Naive thymus-derived CD4-positive, alpha-beta T cell (primary cell): Measurements from ENCODE around the gene TCHH. TPM values are rescaled to one million over a fixed set of nuclear protein-coding genes. Genes with fewer than 3 reads are reported as not detected.

ENCODE experiments used
- ATAC-seq: fragments of 150-1000 bp; cut with Tn5 transposase; 2 replicates; pipeline ENCODE4 v1.10.0; 2021; ENCODE audit warnings: mild to moderate bottlenecking, moderate library complexity
- CTCF ChIA-PET: fragments of 350-600 bp; sonication (Branson Sonifier 250); formaldehyde crosslinking; loops from one replicate; lab custom pipeline; 2021; ENCODE audit warnings: antibody characterized with exemption; lab: Charles Lee
- POLR2A ChIA-PET: fragments of 350-600 bp; sonication (Branson Sonifier 250); formaldehyde crosslinking; loops from one replicate; lab custom pipeline; 2021; ENCODE audit warnings: antibody characterized with exemption, inconsistent platforms; lab: Charles Lee
- DNase-seq, 9 donors: peaks; one replicate each; pipeline versions ENCODE4 v3.0.0 to v3.0.0-alpha.2; 2020 to 2022; ENCODE audit warnings: mixed read lengths in 1 of 9
- H3K27ac ChIP-seq: one replicate; pipeline ENCODE4 v1.7.0; 2013; ENCODE audit warnings: mild to moderate bottlenecking, low read depth, low read length, moderate library complexity
- H3K27me3 ChIP-seq, 2 donors: one replicate each; pipeline ENCODE4 v1.7.0; 2013; ENCODE audit warnings: low read length in 2 of 2, mild to moderate bottlenecking in 2 of 2, moderate library complexity in 2 of 2; ENCODE audit not compliant: control insufficient read depth in 2 of 2, insufficient read depth in 2 of 2
- H3K36me3 ChIP-seq, 3 experiments: 1 replicate in 2 of 3; 2 replicates in 1 of 3; pipeline ENCODE4 v1.7.0; 2013; ENCODE audit warnings: low read length in 3 of 3, mild to moderate bottlenecking in 3 of 3, moderate library complexity in 1 of 3; ENCODE audit not compliant: insufficient read depth in 3 of 3, control insufficient read depth in 2 of 3
- H3K4me1 ChIP-seq, 2 donors: one replicate each; pipeline ENCODE4 v1.7.0; 2013; ENCODE audit warnings: low read length in 2 of 2, mild to moderate bottlenecking in 2 of 2, moderate library complexity in 1 of 2; ENCODE audit not compliant: control insufficient read depth in 2 of 2, insufficient read depth in 2 of 2
- H3K4me3 ChIP-seq: 2 replicates; pipeline ENCODE4 v1.7.0; 2013; ENCODE audit warnings: mild to moderate bottlenecking, low read length
- H3K9me3 ChIP-seq, 3 experiments: 1 replicate in 2 of 3; 2 replicates in 1 of 3; pipeline ENCODE4 v1.7.0; 2013; ENCODE audit warnings: low read length in 3 of 3; ENCODE audit not compliant: control insufficient read depth in 2 of 3
- H3K27ac Mint-ChIP-seq, 9 donors: one replicate each; pipeline ENCODE4 v1.8.0; 2020 to 2022; ENCODE audit warnings: mixed read lengths in 9 of 9, mild to moderate bottlenecking in 8 of 9, moderate library complexity in 5 of 9, inconsistent platforms in 2 of 9
- H3K27me3 Mint-ChIP-seq, 5 donors: one replicate each; pipeline ENCODE4 v1.8.0; 2021 to 2022; ENCODE audit warnings: mixed read lengths in 5 of 5, mild to moderate bottlenecking in 1 of 5
- H3K36me3 Mint-ChIP-seq, 5 donors: one replicate each; pipeline ENCODE4 v1.8.0; 2020 to 2022; ENCODE audit warnings: mixed read lengths in 5 of 5, mild to moderate bottlenecking in 3 of 5, inconsistent platforms in 1 of 5
- H3K4me1 Mint-ChIP-seq, 7 donors: one replicate each; pipeline ENCODE4 v1.8.0; 2020 to 2022; ENCODE audit warnings: mixed read lengths in 7 of 7, mild to moderate bottlenecking in 3 of 7, inconsistent platforms in 1 of 7
- H3K4me3 Mint-ChIP-seq, 10 donors: one replicate each; pipeline ENCODE4 v1.8.0; 2020 to 2022; ENCODE audit warnings: mild to moderate bottlenecking in 10 of 10, mixed read lengths in 10 of 10, moderate library complexity in 6 of 10, inconsistent platforms in 2 of 10
- H3K9me3 Mint-ChIP-seq, 11 donors: one replicate each; pipeline ENCODE4 v1.8.0; 2020 to 2022; ENCODE audit warnings: mixed read lengths in 11 of 11, mild to moderate bottlenecking in 4 of 11, inconsistent platforms in 1 of 11, moderate library complexity in 1 of 11
- intact Hi-C, 2 donors: fragments of 100-400 bp; cut with micrococcal nuclease; formaldehyde crosslinking; loops; one replicate each; pipeline ENCODE4 v1.15.1; 2023
- polyA plus RNA-seq, 2 donors: library from polyadenylated mRNA; unstranded; fragments of 300-500 nt; fragmentation: Illumina TruSeq; gene quantifications; one replicate each; pipeline ENCODE4 v1.2.3, GENCODE V29; 2021
- total RNA-seq, 6 experiments: library from RNA in 5 of 6; stranded (reverse) in 5 of 6; gene quantifications; 1 replicate in 5 of 6; 2 replicates in 1 of 6; pipeline ENCODE4 v1.2.3 and lab custom pipeline; 2021 to 2026

The TCHH gene
- under 1 TPM in 1 of 5 experiments, not detected in 4; 0.02 TPM for total RNA-seq
- polyA plus RNA-seq = not detected
- total RNA-seq (lab: John Stamatoyannopoulos, UW) = not detected

- no peak within 1 kb of the TSS for H3K27ac Mint-ChIP-seq
- peaks cover 26 to 47% (median 34%) of the 10 kb centered on the region in 5 donors for H3K27me3 Mint-ChIP-seq
- no peaks in the 10 kb centered on the region for H3K36me3 ChIP-seq
- ChIA-PET POLR2A (no interaction called here), CTCF (no interaction called here)
- intact Hi-C loops = no loop called here
- no peaks in the 10 kb centered on the region for H3K9me3 ChIP-seq
- no peaks in the 10 kb centered on the region for H3K9me3 Mint-ChIP-seq
- no peak within 1 kb of the TSS for H3K4me3 ChIP-seq
- peaks cover 0 to 3% (median 0%) of the 10 kb centered on the region in 5 donors for H3K36me3 Mint-ChIP-seq
- no peak within 1 kb of the TSS for H3K4me3 Mint-ChIP-seq
- ATAC-seq = no peak
- H3K4me1 Mint-ChIP-seq = peaks cover 0 to 1% (median 0%) of the 10 kb centered on the region in 7 donors
- peaks cover 4 to 9% of the 10 kb centered on the region in 2 donors for H3K4me1 ChIP-seq
- peaks cover 4 to 25% of the 10 kb centered on the region in 2 donors for H3K27me3 ChIP-seq
- DNase-seq = no peak
- no peak within 1 kb of the TSS for H3K27ac ChIP-seq
These were observed at the start of gene TCHH for GRCh38 chr1:152115344-152115743. Gene TCHH, minus strand, starts transcription at chr1:152115444. Its CDS starts 1,364 bp downstream, at chr1:152114080.

- Histone ChIP-seq H3K4me3 (no peak overlapping the region), H3K36me3 (no peaks in the 10 kb centered on the region), H3K27ac (no peak overlapping the region), H3K9me3 (no peaks in the 10 kb centered on the region), H3K27me3 (no peaks in the 10 kb centered on the region), H3K4me1 (no peaks in the 10 kb centered on the region)
- ChIA-PET POLR2A (no interaction called here), CTCF (no interaction called here)
- peaks cover 0 to 5% (median 0%) of the 10 kb centered on the region in 5 donors for H3K36me3 Mint-ChIP-seq
- peaks cover 0 to 15% (median 6%) of the 10 kb centered on the region in 5 donors for H3K27me3 Mint-ChIP-seq
- peaks cover 8 to 11% (median 8%) of the 10 kb centered on the region in 7 donors for H3K4me1 Mint-ChIP-seq
- H3K27ac Mint-ChIP-seq = no peak overlapping the region
- H3K4me3 Mint-ChIP-seq = no peak overlapping the region
- intact Hi-C loops = no loop called here
- peaks cover 0 to 3% (median 0%) of the 10 kb centered on the region in 11 donors for H3K9me3 Mint-ChIP-seq
- ATAC-seq (no peak), DNase-seq (no peak)
These were observed 49.4 kb upstream of the TCHH start for GRCh38 chr1:152164517-152165136.

- intact Hi-C loops = no loop called here
- no peak overlapping the region for H3K4me3 ChIP-seq
- H3K36me3 Mint-ChIP-seq = peaks cover 0 to 5% (median 0%) of the 10 kb centered on the region in 5 donors
- no peak overlapping the region for H3K4me3 Mint-ChIP-seq
- H3K4me1 Mint-ChIP-seq = peaks cover 8 to 11% (median 8%) of the 10 kb centered on the region in 7 donors
- no peaks in the 10 kb centered on the region for H3K4me1 ChIP-seq
- DNase-seq = no peak
- H3K27me3 Mint-ChIP-seq = peaks cover 0 to 16% (median 4%) of the 10 kb centered on the region in 5 donors
- no peaks in the 10 kb centered on the region for H3K36me3 ChIP-seq
- no peaks in the 10 kb centered on the region for H3K27me3 ChIP-seq
- peaks cover 0 to 3% (median 0%) of the 10 kb centered on the region in 11 donors for H3K9me3 Mint-ChIP-seq
- ChIA-PET POLR2A (no interaction called here), CTCF (interaction anchor here (1.7 kb wide), 1 partner anchor 12 kb away, joined by 4 read pairs; no protein-coding TSS in a partner anchor)
- no peak overlapping the region for H3K27ac Mint-ChIP-seq
- ATAC-seq = no peak
- no peaks in the 10 kb centered on the region for H3K9me3 ChIP-seq
- no peak overlapping the region for H3K27ac ChIP-seq
These were observed 47.7 kb upstream of the TCHH start for GRCh38 chr1:152162792-152163463.

GRCh38 chr1:152160576-152160975 lies 45.3 kb upstream of the TCHH start:
- Histone ChIP-seq H3K27ac (no peak overlapping the region), H3K9me3 (no peaks in the 10 kb centered on the region), H3K36me3 (no peaks in the 10 kb centered on the region), H3K4me3 (no peak overlapping the region), H3K27me3 (no peaks in the 10 kb centered on the region), H3K4me1 (no peaks in the 10 kb centered on the region)
- H3K9me3 Mint-ChIP-seq = peaks cover 0 to 2% (median 0%) of the 10 kb centered on the region in 11 donors
- H3K27me3 Mint-ChIP-seq = peaks cover 0 to 16% (median 2%) of the 10 kb centered on the region in 5 donors
- ChIA-PET POLR2A (no interaction called here), CTCF (no interaction called here)
- H3K36me3 Mint-ChIP-seq = peaks cover 0 to 2% (median 0%) of the 10 kb centered on the region in 5 donors
- H3K27ac Mint-ChIP-seq = no peak overlapping the region
- DNase-seq (no peak), ATAC-seq (peak; percentile 70)
- H3K4me1 Mint-ChIP-seq = peaks cover 2 to 4% (median 3%) of the 10 kb centered on the region in 7 donors
- H3K4me3 Mint-ChIP-seq = no peak overlapping the region
- intact Hi-C loops = no loop called here

GRCh38 chr1:152159144-152159543 lies 43.9 kb upstream of the TCHH start, which contains the start of gene RPTN:
Gene RPTN, minus strand, starts transcription at chr1:152159228. Its CDS starts 1,339 bp downstream, at chr1:152157889.
- no peak within 1 kb of the TSS for H3K4me3 Mint-ChIP-seq
- CTCF ChIA-PET = no interaction called here
- DNase-seq (no peak), ATAC-seq (no peak)
- Histone ChIP-seq H3K27ac (no peak within 1 kb of the TSS), H3K36me3 (no peaks in the 10 kb centered on the region), H3K4me3 (no peak within 1 kb of the TSS), H3K27me3 (no peaks in the 10 kb centered on the region), H3K4me1 (no peaks in the 10 kb centered on the region), H3K9me3 (no peaks in the 10 kb centered on the region)
- H3K4me1 Mint-ChIP-seq = peaks cover 0 to 6% (median 0%) of the 10 kb centered on the region in 7 donors
- no peaks in the 10 kb centered on the region for H3K36me3 Mint-ChIP-seq
- peaks cover 0 to 18% (median 0%) of the 10 kb centered on the region in 5 donors for H3K27me3 Mint-ChIP-seq
- H3K9me3 Mint-ChIP-seq = no peaks in the 10 kb centered on the region
- intact Hi-C loops = no loop called here
- H3K27ac Mint-ChIP-seq = no peak within 1 kb of the TSS
- POLR2A ChIA-PET = interaction anchor here (0.7 kb wide), 1 partner anchor 106 kb away, joined by 3 read pairs; no protein-coding TSS in a partner anchor

GRCh38 chr1:152153996-152154395 lies 38.8 kb upstream of the TCHH start:
- no peak for DNase-seq
- intact Hi-C loops = no loop called here
- H3K9me3 Mint-ChIP-seq = peaks cover 0 to 13% (median 3%) of the 10 kb centered on the region in 11 donors
- peaks cover 0 to 20% (median 13%) of the 10 kb centered on the region in 5 donors for H3K27me3 Mint-ChIP-seq
- no peak overlapping the region for H3K4me3 ChIP-seq
- CTCF ChIA-PET = no interaction called here
- H3K4me1 ChIP-seq = no peaks in the 10 kb centered on the region
- no peaks in the 10 kb centered on the region for H3K36me3 Mint-ChIP-seq
- ATAC-seq = no peak
- peaks cover 0 to 4% of the 10 kb centered on the region in 2 donors for H3K27me3 ChIP-seq
- POLR2A ChIA-PET = no interaction called here
- peaks cover 0 to 6% (median 0%) of the 10 kb centered on the region in 7 donors for H3K4me1 Mint-ChIP-seq
- no peak overlapping the region for H3K4me3 Mint-ChIP-seq
- peaks cover 0 to 2% (median 0%) of the 10 kb centered on the region in 3 experiments for H3K9me3 ChIP-seq
- H3K27ac ChIP-seq = no peak overlapping the region
- no peak overlapping the region for H3K27ac Mint-ChIP-seq
- H3K36me3 ChIP-seq = no peaks in the 10 kb centered on the region
